ENCODE measurements around the gene ATP2B2.
A peak's percentile ranks its signal among the peaks of the same experiment; 100 is the strongest.

ATP2B2 gene

GRCh38 chr3:10420745-10421475 is 84.5 kb downstream of the ATP2B2 start:
- H3K4me3 ChIP-seq (ENCODE audit: low read depth, low read length): no peak overlapping the region
- TF ChIP-seq CTCF (IDR thresholded peaks at IDR 0.05; ENCODE audit: low read depth, low read length, missing control alignments): no peak
- DNase-seq (ENCODE audit: low read depth): no peak
- in situ Hi-C loops (cut with HindIII; ENCODE audit: low sequenced_read_pairs): no loop called here

- DNase-seq (ENCODE audit: low read depth): no peak
- TF ChIP-seq CTCF (IDR thresholded peaks at IDR 0.05; ENCODE audit: low read depth, low read length, missing control alignments): no peak
- H3K4me3 ChIP-seq (ENCODE audit: low read depth, low read length): no peak overlapping the region
- in situ Hi-C loops (cut with HindIII; ENCODE audit: low sequenced_read_pairs): no loop called here
These were observed 85.7 kb downstream of the ATP2B2 start for GRCh38 chr3:10419637-10420232.

GRCh38 chr3:10417847-10418246 is 87.5 kb downstream of the ATP2B2 start:
- in situ Hi-C loops (cut with HindIII; ENCODE audit: low sequenced_read_pairs): no loop called here
- H3K4me3 ChIP-seq (ENCODE audit: low read depth, low read length): no peak overlapping the region
- peak; percentile 43 for TF ChIP-seq CTCF (IDR thresholded peaks at IDR 0.05; ENCODE audit: low read depth, low read length, missing control alignments)
- peak; percentile 6 for DNase-seq (ENCODE audit: low read depth)

GRCh38 chr3:10416730-10417300 is 88.6 kb downstream of the ATP2B2 start:
- no peak for TF ChIP-seq CTCF (IDR thresholded peaks at IDR 0.05; ENCODE audit: low read depth, low read length, missing control alignments)
- in situ Hi-C loops (cut with HindIII; ENCODE audit: low sequenced_read_pairs): no loop called here
- DNase-seq (ENCODE audit: low read depth): no peak
- H3K4me3 ChIP-seq (ENCODE audit: low read depth, low read length): no peak overlapping the region

- no peak overlapping the region for H3K4me3 ChIP-seq (ENCODE audit: low read depth, low read length)
- DNase-seq (ENCODE audit: low read depth): no peak
- in situ Hi-C loops (cut with HindIII; ENCODE audit: low sequenced_read_pairs): no loop called here
- no peak for TF ChIP-seq CTCF (IDR thresholded peaks at IDR 0.05; ENCODE audit: low read depth, low read length, missing control alignments)
These were observed 92.3 kb downstream of the ATP2B2 start for GRCh38 chr3:10413041-10413440.

GRCh38 chr3:10411598-10412332 is 93.6 kb downstream of the ATP2B2 start:
- in situ Hi-C loops (cut with HindIII; ENCODE audit: low sequenced_read_pairs): no loop called here

More at GRCh38 chr3:10411598-10412332, 93.6 kb downstream of the ATP2B2 start:
- no peak overlapping the region for H3K4me3 ChIP-seq (ENCODE audit: low read depth, low read length)
- no peak for TF ChIP-seq CTCF (IDR thresholded peaks at IDR 0.05; ENCODE audit: low read depth, low read length, missing control alignments)
- no peak for DNase-seq (ENCODE audit: low read depth)
